Middle frontal gyrus (tissue), 1 donor: ENCODE results near the gene HOXB13.

ENCODE experiments used
- DNase-seq: peaks from one replicate; pipeline ENCODE4 v3.0.0-alpha.2; 2015; ENCODE audit warnings: low spot score; ENCODE audit errors: extremely low spot score

The HOXB13 gene

DNA sequence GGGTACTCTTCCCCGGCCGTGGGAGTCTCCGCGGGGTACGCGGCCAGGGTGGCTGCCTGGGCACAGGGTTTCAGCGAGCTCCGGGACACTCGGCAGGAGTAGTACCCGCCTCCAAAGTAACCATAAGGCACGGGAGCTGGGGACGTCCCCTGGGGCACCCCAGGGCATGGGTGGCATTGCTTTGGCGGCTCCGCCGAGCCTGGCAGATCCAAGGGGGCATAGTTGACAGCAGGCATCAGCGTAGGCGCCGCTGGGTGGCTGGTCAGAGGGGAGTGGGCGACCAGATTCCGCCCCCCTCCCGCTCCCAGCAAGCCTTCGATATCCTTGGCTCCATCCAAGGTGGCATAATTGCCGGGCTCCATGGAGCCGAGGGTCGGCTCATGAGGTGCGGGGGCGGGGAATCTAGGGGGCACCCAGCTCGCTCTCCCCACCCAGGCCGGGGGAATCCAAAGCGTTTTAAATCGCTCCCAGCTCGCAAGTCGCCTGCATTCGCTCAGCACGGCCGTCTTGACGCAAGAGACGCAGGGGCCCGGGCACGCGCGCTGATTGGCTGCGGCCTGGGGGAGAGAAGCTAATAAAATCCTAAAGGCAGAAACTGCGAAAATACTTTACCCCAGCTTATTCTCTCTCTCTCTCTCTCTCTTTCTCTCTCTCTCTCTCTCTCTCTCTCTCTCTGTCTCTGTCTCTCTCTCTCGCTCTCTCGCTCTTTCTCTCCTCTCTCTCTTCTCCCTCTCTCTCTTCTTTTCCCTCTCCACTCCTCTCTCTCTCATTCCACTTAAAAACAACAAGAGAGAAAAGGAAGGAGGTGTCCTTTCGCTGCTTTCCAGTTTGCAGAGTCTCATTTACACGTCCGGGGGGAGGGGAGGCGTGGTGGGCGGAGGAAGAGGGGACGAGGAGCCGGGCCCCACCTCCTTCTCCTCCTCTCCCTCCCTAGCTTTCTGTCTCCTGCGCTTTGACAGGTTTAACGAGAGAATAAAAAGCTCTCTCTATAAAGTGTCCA is at the start of gene HOXB13:
TSS of gene HOXB13 (minus strand) at position 519 of the 1,000 bp plus-strand sequence. CDS start at position 362, 157 bp downstream.
- no peak for DNase-seq

DNA sequence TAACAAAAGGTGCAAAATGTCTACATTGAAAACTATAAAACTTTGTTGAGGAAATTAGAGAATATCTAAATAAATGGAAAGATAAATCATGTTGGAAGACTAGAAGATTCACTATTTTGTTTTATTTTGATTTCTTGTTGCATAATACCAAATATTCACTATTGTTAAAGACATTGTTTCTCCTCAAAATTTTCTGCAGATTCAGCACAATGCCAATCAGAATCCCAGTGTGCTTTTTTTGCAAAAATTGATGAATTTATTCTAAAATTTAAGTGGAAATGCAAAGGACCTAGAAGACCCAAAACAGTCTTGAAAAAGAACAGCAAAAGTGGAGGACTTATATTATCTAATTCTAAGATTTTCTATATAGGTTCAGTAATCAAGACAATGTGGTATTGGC is 48.1 kb upstream of the HOXB13 start:
- no peak for DNase-seq

DNA sequence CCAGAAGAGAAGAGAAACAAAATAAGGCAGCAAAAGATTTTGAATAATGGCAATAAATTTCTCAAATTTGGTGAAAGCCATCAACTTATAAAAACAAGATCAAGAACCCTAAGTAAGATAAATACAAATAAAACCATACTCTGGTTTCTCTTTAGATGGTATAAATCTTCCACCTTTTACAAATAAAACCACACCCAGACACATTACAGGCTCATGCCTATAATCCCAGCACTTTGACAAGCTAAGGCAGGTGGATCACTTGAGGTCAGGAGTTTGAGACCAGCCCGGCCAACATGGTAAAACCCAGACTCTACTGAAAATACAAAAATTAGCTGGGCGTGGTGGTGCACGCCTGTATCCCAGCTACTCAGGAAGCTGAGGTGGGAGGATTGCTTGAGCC is 44.7 kb upstream of the HOXB13 start:
- no peak for DNase-seq

DNA sequence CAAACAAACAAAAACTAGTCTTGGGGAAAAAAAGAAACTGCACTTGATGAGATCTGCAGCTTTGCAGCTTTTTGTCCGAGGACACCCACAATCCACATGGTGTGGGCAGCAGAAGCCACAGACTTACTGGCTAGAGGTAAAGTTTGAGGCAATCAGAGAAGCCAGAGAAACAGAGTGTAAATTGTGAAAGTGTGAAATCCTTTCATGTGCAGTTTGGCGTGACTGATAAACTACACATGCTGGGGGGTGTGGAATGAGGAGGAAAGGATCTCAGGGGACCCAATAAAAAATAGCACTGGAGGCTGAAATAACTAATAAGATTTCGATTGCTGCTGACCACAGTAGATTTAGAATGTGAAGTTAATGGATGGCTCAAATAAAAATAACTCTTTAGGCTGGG is 42.4 kb upstream of the HOXB13 start:
- no peak for DNase-seq

DNA sequence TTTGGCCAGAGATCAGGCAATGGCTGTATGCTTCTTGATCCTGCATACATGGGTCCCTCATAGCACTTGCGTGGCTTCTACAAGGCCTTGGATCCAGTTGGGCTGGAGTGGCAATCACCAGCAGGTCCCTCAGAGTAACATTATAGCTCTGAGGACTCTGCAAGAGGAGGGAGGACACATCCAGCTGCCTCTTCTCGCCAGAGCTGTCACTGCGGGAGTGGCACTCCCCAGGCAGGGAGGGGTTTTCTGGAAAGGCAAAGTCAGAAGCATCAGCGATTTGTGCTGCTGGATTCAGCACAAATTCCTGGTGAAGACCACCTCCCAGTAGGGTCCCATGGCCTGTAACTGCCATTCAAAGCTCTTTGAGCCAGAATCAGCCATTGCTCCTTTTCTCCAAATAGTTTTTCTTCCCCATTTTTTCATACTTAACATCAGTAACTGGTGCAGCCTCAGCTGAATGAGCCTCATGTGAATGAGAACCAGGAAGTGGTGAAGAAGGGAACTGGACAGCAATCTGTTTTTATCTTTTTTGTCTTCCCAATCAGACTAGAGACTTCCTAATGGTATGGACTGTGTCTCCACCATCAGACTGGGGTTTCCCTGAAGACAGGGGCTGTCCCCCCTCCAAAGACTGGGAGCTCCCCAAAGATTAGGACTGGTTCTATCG is 40.6 kb upstream of the HOXB13 start:
- no peak for DNase-seq

DNA sequence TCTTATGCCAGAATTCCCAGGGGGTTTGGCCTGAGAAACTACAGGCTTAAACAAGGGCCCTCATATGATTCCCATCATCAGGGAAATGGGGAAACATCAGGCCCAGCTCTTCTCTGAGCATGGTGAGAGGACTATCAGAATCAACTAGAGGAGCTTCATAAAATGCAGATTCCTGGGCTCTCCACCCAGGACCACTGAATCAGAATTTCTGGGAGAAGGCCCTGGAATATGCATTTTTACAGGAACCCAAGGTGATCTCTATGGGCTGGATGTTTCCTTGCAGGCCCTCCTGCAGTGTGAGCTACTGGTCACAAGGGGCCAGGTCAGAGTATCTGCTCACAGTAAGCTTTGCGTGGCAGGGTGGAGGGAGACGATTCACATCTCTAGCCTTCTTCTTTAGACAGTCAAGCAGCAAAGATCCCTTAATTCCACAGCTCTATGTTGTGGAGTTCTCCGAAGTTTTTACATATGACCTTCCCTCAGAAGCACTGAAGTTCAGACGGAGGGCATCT is 38.8 kb upstream of the HOXB13 start:
- DNase-seq = no peak

DNA sequence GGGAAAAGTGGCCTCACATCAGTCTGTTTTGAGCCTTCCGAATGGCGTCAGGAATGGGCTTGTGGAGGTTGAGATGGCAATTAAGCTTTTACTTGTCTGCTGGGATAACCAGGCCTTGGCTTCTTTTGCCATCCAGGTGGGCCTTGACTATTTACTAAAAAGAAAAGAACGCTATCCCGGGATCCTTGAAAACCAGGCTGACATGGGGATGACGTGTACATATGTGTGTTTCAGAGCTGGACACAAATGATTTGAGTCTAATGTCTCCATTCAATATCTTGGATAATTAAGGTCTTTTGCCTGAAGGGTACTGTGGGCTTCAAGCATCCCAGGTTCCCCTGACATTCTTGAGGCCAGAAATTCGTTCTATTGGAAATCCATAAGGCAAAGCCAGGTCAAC is 32.6 kb upstream of the HOXB13 start:
- no peak for DNase-seq

DNA sequence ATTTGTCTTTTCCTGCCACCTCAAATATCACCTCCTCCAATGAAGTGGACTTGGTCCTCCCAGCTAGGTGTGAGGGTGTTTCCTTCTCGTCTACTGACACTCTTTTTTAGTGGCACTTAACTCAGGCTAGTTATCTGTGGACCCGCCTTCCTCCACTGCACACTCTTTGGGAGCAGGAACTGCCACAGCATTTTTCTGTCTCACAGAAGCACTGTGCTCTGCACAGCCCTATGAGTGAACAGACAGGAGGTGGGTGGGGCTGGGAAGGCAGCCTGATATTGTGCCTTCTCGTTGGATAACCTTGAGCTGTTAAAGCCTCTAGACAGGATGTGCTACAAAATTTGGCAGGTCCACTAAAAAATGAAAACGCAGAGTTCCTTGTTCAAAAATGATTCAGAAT is 31.9 kb upstream of the HOXB13 start:
- DNase-seq = no peak

DNA sequence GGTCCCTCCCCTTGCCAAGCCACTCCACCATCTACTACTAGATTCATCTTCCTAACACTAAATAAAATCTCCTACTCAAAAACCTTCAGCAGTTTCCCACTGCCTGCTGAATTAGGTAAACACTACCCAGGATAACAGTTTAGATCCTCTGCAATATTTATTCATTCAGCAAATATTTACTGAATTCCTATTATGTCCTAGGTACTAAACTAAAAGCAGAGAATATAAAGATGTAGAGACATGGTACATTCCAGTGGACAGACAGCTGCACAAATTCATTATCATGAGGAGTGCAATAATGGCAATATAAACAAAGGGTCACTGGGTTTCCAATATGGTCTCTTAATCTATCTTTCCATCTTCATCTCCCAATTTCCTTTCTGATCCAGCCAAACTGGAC is 30.7 kb upstream of the HOXB13 start:
- DNase-seq = no peak

DNA sequence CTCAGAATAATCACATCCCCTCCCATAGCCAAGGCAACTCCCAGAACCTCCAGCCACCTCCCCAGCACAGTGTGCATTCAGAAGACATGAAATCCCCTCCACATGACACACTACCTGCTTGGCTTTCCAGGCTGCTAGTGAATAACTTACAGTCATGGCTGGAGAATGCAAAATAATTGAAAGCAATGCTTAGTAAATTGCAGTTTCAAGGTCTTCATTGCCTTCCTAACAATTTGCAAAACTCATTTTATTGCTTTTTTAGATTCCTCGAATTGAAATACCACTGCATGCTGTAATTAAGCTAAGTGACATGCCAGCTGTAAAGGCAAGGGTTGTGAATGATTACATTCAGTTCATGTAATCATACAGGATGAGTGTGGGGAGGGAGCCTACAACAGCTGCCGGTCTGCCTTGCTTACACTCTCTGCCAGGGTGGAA is 29.0 kb upstream of the HOXB13 start:
- no peak for DNase-seq

DNA sequence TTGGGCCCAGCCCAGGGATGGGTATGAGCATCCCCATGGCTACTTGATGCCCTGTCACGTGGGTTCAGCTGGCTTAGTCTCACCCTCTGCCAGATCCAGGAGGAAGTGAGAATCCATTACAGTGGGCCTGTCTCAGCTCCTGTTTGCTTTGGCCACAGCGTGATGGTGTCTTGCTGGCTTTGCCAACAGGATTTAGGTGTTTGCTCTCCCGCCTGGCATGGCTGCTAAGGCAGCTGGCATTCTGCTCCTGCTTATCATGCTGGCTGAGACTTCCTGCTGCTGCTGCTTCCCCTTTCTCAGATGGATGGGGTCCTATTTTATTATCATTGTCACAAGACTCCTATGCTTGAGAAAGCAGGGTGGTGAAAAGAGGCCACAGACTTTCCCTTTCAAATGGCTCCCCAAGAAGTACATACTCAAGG is 28.3 kb upstream of the HOXB13 start:
- DNase-seq = no peak

DNA sequence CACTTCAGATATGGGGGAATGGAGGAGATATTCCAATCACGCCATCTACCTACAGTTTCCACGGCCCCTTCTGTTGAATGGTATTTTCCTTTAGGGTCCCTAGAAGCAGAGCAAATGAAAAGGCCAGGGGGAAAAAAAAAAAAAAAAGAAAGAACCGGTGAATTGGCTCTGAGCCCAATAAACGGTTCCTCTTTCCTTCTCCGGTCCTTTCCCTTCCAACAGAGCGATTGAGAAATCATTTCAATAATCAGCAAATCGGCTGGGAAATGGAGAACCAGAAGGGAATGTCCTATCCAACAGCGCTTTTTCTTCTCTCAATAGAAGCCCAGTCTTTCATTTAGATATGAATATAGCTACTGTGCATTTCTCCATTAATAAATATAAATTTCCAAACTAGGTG is 26.8 kb upstream of the HOXB13 start:
- DNase-seq = no peak

DNA sequence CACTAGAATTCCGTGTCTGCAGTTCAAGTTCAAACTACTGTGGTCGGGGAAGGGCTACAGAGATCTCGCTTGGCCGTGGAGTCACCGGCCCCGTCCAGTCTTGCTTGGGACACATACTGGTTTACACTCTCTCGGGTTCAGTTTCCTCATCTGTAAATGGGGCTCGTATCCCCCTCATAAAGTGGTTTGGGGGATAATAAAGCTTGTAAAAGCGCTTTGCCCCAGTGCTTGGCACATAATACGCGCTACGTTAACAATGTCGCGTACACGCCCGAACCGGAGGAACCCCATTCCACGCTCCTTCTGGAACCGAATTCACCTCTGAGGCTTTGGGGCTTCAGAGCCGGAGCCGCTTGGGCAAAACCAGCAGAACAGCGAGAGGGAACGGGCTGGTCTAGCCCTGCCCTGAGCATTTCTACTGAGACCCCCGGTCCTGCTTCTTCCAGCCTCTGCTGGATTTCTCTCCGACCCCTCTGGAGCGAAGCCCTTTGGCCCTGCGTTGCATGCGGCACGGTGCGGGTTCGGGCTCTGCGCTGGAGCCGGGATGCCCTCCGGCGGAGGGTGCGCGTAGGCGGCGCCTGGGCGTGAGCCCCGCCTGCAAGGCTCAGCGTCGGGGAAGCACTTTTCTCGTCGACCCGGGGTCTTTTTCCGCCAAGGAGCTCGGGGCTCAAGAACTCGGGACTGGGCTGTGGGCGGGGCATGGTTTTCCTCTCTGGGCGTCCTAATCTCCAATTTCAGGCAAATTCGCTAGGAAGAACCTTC is 26.1 kb upstream of the HOXB13 start:
- no peak for DNase-seq

DNA sequence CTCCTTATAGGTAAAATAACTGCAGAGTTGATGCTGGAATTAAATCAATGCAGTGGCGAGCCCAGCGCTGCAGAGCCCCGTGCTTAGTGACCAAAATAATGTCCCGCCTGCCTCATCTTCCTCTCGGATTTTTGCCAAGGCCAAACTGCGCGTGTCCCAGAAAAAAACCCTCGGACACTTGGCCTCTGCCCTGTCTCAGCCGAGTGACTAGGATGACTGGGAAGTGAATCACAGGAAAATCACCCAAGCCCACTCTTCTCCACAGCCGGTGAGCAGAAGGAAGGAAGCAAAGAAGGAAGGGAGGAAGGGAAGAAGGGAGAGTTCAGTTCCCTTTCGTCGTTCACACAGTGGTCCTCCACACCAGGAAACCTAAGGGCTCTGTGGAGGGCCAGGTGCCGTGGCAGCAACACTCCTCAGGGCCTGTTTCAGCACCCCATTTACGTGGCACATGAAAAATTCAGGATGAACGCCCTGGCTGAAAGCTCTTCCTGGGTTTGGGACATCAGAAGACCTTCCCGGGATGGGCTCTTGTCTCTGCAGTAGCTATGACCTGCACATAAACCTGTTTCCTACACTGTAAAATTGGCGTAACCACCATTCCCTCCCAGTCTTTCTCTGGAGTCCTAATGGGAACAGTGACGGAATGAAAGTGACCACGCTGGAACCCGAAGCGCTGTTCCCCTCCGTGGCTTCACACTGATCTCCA is 25.4 kb upstream of the HOXB13 start:
- no peak for DNase-seq

DNA sequence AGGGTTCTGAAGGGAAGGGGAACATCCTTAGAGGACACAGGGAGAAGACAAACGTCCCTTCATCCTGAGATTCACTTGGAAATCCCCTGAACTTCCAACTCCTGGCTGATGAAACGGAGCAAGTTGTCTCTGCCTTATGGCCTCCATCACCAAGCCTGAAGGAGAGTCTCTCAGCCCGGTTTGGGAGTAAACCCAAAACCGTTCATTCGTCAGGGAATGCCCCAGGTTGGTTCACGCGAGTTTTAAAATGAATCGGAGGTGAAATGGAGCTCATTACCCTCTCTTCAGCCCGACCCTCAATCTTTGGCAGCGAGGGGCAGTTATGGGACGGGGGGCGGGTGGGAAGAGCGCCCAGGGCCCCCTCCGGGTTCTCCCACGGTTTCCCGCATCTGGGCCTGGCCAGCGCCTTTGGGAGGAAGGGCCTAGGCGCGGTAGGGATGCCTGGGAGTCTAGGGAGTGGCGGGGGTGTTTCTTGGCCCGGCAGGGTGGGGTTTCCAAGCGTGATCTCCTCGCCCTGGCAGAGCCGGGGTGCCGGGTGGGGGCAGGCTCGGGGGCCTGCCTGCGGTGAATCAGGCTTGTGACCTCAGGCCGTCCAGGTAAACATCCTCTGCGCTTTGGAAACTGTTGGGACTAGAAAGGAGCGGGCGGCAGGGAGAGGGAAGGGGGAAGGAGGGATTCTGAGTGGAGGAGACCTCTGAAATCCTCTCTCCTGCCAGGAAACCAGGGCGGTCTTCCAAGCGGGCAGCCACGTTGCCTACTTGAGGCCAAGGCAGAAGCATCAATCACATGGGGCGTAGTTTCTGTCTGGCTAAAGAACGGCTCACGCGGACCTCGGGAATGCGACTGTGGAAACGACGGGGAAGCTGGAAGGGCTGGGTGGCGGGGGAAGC is 24.1 kb upstream of the HOXB13 start:
- no peak for DNase-seq

DNA sequence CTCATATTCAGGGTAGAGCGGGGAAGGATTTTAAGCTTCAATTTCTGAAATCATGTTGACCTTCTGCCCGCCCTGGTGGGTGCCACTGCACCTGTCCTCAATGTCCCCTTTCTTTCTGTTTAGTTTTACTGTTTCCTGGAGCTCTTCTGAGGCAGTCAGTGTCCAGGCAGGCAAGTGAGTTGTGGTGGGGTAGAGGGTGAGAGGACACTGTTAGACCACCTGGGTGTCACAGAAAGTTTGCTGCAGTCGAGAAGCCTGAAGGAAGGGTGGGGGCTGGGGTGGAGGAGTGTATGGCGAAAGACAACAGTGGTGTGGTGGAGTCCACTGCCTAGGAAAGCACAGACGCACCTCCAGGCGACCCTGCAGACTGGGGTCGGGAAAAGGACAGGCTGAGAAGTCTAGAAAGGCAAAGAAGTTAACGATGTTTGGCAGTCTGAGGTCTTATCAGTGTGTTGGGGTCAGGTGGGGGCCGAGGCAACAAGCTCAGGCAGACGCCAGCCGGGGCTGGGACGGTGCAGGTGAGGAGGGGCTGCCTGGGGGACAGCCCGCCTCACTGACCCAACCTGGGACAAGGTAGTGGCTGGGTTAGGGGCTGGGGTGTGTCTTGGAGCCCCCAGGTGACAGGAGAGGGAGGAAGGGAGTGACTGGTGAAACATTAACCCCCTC is 23.3 kb upstream of the HOXB13 start:
- DNase-seq = no peak

DNA sequence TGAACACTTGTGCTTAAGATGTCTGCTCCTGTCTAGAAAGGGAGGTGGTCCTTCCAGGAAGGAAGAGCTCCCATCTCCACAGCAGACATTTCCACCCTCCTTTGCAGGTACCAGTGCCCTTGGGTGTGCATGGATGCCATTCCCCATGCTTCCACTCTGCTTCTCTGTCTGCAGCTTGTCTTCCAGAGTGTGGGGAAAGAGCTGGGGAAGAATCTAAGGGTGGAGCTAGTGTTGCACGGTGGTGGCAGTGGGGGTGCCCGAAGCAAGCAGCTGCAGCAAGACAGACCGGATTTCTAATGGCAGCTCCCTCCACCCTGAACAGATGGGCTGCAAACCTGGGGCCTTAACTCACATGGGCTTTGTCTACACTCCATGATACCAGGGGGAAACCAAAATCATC is 22.6 kb upstream of the HOXB13 start:
- DNase-seq = no peak

DNA sequence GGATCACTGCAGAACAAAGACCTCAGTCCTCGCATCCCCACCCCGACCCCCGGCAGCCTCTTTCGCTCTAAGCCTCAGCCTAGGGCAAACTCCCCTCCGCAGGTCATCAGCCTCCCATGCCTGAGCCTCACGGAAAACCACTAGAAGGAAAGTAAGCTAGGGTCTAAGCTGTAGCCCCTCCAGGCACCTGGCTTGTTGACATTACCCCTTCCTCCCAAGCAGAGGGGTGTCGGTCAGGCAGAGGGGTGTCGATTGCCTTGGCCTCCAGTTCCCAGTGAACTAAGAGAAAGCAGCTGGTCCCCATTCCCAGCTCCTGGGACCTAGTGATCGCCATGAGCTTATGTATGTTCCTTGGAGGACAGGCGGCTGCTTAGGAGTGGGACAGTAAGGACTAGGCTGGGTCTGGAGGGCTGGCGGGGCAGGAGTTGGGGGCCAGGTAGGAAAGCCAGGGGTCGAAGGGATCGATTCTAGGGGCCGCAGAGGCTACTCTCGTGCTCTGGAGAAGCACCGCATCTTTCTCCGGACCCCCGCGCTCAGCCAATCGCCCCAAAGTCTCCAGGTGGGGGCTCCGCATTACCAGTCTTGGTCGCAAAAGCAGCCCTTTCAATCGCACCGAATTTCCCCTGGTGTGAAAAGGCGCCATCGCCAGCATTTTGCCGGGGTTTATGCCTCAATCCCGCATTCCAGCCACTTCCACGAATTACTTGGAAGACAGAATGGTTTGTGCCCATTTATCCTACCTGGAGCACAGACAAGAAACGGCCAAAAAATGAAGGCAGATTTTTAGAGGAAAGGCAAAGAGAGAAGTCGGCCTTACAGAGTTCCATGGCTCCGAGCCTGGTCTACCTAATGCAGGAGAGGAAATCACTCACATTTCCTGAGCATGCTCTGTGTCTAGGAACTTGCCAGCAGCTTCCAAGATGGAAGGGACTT is 21.3 kb upstream of the HOXB13 start:
- no peak for DNase-seq
